Central memory CD8-positive, alpha-beta T cell (primary cell): ENCODE measurements around the gene THSD8.

Experiments used
- ATAC-seq: fragments of 150-1000 bp; cut with Tn5 transposase; replicated peaks from 2 replicates; pipeline ENCODE4 v1.10.0; 2022; ENCODE audit warnings: mild to moderate bottlenecking, moderate FRiP score, moderate number of reproducible peaks; ENCODE audit not compliant: poor library complexity, severe bottlenecking; ENCODE audit errors: extremely low read depth
- DNase-seq, 2 donors: peaks; one replicate each; pipeline ENCODE4 v3.0.0; 2021; ENCODE audit warnings: low spot score in 2 of 2
- H3K27ac Mint-ChIP-seq: one replicate; pipeline ENCODE4 v1.8.0; 2022; ENCODE audit warnings: low read depth, mild to moderate bottlenecking, moderate library complexity, mixed read lengths
- H3K27me3 Mint-ChIP-seq: one replicate; pipeline ENCODE4 v1.8.0; 2022; ENCODE audit warnings: mixed read lengths
- H3K36me3 Mint-ChIP-seq: one replicate; pipeline ENCODE4 v1.8.0; 2022; ENCODE audit warnings: mild to moderate bottlenecking, moderate library complexity, mixed read lengths; ENCODE audit not compliant: insufficient read depth
- H3K4me1 Mint-ChIP-seq: one replicate; pipeline ENCODE4 v1.8.0; 2022; ENCODE audit warnings: mixed read lengths
- H3K4me3 Mint-ChIP-seq: one replicate; pipeline ENCODE4 v1.8.0; 2022; ENCODE audit warnings: mild to moderate bottlenecking, moderate library complexity, mixed read lengths
- H3K9me3 Mint-ChIP-seq: one replicate; pipeline ENCODE4 v1.8.0; 2022; ENCODE audit warnings: mixed read lengths

THSD8 gene

DNA sequence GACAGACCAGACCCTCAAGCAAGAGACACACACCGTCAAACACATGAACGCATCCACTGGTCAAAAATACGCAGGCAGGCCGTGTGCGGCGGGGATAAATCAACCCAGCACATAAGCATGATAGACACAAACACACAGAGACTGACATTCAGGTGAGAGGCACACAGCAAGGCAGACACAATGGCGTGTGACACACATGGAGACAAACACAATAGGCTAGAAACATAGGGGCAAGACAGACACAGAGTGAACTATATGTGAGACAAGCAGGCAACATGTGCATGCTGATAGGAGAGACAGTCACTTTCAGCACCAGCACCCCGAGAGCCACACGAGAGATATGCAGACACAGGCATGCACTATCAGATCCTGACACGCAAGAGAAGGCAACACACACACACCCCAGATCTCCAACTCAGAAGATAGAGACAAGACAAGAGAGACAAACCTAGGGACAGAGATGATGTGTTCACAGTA lies 17.4 kb upstream of the THSD8 start:
- no peak overlapping the region for H3K4me3 Mint-ChIP-seq
- ATAC-seq: peak; percentile 10
- no peak overlapping the region for H3K27ac Mint-ChIP-seq
- peaks cover 15% of the 10 kb centered on the region for H3K4me1 Mint-ChIP-seq
- DNase-seq: no peak
- H3K36me3 Mint-ChIP-seq: peaks cover 14% of the 10 kb centered on the region
- H3K9me3 Mint-ChIP-seq: no peaks in the 10 kb centered on the region
- H3K27me3 Mint-ChIP-seq: no peaks in the 10 kb centered on the region

DNA sequence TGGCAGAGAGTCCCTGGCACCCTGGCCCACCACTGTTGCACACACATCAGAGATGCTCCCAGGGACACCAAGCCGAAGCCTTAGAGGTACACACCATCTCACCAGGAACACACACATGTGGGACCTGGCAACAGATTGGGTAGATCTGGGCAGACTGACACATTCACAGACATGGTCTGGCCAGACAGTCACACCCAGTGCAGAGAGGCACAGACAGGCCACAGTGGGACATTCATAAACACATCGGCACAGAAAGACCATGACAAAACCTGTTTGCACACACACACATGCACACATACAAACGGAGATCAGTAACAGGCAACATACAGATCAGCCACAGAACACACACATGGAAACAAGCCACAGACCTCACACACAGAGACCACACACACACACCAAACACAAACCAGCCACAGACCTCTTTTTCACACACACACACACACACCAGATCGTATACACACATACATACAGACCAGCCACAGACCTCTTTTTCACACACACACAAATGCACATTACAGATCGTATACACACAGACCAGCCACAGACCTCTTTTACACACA lies 16.9 kb upstream of the THSD8 start:
- Mint-ChIP-seq H3K27ac (no peak overlapping the region), H3K9me3 (no peaks in the 10 kb centered on the region), H3K4me3 (no peak overlapping the region), H3K4me1 (peaks cover 15% of the 10 kb centered on the region), H3K27me3 (no peaks in the 10 kb centered on the region), H3K36me3 (peaks cover 14% of the 10 kb centered on the region)
- DNase-seq (peak in 1 of 2 donors; percentile 71), ATAC-seq (peak; percentile 20)

DNA sequence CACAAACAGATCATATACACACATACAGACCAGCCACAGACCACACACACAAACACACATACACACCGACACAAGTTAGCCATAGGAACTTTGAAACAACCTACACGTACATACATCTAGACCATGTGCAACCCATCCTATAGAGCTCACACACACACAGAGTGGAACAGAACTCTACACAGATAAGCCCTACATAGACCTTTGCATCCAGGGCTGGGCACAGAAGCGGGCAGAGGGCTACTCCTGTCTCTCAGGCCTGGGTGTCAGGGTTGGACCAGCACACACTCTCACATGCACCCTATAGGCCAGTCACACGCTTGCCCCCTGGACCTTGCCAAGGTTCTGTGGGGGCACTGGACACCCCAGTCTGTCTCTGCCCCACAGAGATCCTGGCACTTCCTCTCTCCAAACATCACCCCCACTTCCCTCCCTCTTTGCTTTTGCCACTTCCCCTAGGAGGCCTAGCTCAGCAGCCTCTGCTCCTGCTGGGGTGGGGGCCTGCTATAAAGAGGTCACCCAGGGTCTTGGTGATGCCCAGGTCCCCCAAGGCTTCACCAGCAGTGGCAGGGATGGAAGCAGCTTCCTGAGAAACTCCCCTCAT lies 16.3 kb upstream of the THSD8 start:
- no peak for ATAC-seq
- H3K27me3 Mint-ChIP-seq: no peaks in the 10 kb centered on the region
- no peak overlapping the region for H3K27ac Mint-ChIP-seq
- peaks cover 18% of the 10 kb centered on the region for H3K36me3 Mint-ChIP-seq
- no peak for DNase-seq
- no peak overlapping the region for H3K4me3 Mint-ChIP-seq
- H3K4me1 Mint-ChIP-seq: peaks cover 19% of the 10 kb centered on the region
- no peaks in the 10 kb centered on the region for H3K9me3 Mint-ChIP-seq

DNA sequence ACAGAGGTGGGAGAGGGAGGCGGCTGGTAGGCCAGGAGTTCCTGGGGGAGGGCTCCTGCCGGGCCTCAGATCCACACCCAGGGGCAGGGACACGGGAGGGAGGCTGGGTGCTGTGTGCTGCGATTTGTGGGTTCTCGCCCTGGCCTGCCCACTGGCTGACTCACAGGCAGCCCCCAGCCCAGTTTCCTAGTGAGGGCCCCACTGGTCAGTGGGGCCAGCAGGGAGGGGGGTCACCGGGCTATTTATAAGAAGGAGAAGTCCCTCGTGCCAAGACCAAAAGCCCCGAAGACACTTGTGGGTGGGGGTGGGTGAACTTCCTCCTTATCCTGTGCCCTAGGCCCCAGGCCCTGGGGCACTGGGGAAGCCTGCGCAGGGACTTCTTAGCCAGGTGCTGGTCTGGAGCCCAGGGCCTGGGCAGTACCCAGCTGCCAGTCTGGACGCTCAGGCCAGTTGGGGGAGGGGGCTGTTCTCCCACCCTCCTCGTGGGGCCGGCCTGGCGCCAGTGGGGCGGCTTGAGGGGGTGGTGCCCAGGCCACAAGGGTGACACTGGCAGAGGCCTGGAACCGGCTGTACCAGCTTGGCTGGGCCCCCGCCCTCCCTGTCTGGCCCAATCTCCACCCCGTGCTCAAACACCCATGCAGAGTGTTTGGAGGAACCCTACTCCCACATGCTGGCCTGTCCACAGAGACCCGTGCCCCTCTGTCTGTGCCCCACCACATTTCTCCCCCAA lies 15.6 kb upstream of the THSD8 start:
- Mint-ChIP-seq H3K36me3 (peaks cover 24% of the 10 kb centered on the region), H3K9me3 (no peaks in the 10 kb centered on the region), H3K4me3 (no peak overlapping the region), H3K27me3 (no peaks in the 10 kb centered on the region), H3K4me1 (peaks cover 27% of the 10 kb centered on the region), H3K27ac (no peak overlapping the region)
- no peak for ATAC-seq
- DNase-seq: no peak

DNA sequence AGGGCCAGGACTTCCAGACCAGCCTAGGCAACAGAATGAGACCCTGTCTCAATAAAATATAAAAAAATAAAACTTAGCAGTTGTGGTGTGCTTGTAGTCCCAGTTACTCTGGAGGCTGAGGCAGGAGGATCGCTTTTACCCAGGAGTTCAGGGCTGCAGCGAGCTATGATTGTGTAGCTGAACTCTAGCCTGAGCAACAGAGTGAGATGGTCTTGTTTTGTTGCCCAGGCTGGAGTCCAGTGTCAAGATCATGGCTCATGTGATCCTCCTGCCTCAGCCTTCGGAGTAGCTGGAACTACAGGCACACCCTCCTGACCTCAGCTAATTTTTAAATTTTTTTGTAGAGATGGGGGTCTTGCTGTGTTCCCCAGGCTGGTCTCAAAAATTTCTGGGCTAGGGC lies 14.9 kb upstream of the THSD8 start:
- no peak for ATAC-seq
- Mint-ChIP-seq H3K27me3 (no peaks in the 10 kb centered on the region), H3K4me3 (no peak overlapping the region), H3K27ac (no peak overlapping the region), H3K4me1 (peaks cover 24% of the 10 kb centered on the region), H3K9me3 (no peaks in the 10 kb centered on the region), H3K36me3 (peaks cover 27% of the 10 kb centered on the region)
- DNase-seq: no peak

DNA sequence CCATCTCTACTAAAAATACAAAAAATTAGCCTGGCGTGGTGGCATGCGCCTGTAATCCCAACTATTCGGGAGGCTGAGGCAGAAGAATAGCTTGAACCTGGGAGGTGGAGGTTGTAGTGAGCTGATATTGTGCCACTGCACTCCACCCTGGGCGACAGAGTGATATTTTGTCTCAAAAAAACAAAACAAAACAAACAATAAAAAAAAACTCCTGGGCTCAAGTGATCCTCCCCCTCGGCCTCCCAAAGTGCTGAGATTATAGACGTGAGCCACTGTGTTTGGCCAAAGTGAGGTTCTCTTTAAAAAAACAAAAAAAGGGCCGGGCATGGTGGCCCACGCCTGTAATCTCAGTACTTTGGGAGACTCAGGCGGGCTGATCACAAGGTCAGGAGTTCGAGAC lies 14.4 kb upstream of the THSD8 start:
- Mint-ChIP-seq H3K4me1 (peaks cover 20% of the 10 kb centered on the region), H3K9me3 (no peaks in the 10 kb centered on the region), H3K36me3 (peaks cover 28% of the 10 kb centered on the region), H3K27ac (no peak overlapping the region), H3K4me3 (no peak overlapping the region), H3K27me3 (no peaks in the 10 kb centered on the region)
- DNase-seq (no peak), ATAC-seq (no peak)

DNA sequence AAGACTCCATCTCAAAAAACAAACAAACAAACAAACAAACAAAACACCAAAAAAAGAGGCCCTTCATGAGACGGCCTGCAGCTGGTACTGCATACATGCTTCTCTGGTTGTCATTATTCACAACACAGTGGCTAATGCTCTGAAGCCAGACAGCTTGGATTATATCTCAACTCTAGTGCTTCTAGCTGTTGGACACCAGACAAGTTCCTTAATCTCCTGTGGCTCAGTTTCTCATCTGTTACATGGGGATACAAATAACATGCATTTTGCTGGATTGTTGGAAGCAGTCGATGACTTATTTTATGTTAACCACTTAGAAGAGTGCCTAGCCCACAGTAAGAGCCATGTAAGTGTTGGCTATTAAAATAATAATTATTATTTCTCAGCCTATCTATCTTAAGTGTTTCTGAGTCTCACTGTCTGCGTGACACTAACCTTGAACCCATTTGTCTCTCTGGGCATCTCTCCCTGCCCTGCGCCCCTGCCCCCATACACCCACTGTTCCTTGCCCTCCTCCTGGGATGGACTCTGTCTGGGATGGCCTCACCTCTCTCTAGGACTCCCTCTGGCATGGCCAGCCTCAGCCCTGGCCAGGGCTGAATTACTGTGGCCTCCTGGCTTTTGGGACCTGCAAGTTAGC lies 13.7 kb upstream of the THSD8 start:
- peak overlapping the region; percentile 97 for H3K27ac Mint-ChIP-seq
- DNase-seq (no peak), ATAC-seq (no peak)
- peaks cover 20% of the 10 kb centered on the region for H3K4me1 Mint-ChIP-seq
- H3K9me3 Mint-ChIP-seq: no peaks in the 10 kb centered on the region
- H3K27me3 Mint-ChIP-seq: no peaks in the 10 kb centered on the region
- H3K4me3 Mint-ChIP-seq: no peak overlapping the region
- peaks cover 35% of the 10 kb centered on the region for H3K36me3 Mint-ChIP-seq

DNA sequence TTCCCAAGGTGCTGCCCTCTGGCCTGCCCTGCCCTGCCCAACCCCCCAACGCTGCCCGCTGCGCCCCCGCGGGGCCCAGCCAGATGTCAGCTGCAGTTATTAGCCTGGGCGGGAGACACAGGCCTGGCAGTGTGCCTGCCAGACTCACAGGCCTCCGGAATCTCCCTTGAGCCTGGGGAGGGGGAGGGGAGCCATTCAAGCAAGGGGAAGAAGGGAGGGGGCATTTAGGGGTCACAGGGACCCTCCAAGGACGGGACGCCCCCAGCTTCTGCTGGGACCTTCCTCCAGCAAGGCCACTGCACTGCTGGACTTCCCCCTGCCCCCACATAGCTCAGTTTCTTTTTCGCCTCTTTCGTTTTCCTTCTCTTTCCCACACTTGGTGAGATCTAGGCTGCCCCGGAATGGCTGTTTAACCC lies 13.2 kb upstream of the THSD8 start:
- Mint-ChIP-seq H3K27ac (peak overlapping the region; percentile 97), H3K27me3 (no peaks in the 10 kb centered on the region), H3K9me3 (no peaks in the 10 kb centered on the region), H3K4me1 (peaks cover 20% of the 10 kb centered on the region), H3K4me3 (peak overlapping the region; percentile 72), H3K36me3 (peaks cover 39% of the 10 kb centered on the region)
- no peak for ATAC-seq
- DNase-seq: peak in 1 of 2 donors; percentile 41

DNA sequence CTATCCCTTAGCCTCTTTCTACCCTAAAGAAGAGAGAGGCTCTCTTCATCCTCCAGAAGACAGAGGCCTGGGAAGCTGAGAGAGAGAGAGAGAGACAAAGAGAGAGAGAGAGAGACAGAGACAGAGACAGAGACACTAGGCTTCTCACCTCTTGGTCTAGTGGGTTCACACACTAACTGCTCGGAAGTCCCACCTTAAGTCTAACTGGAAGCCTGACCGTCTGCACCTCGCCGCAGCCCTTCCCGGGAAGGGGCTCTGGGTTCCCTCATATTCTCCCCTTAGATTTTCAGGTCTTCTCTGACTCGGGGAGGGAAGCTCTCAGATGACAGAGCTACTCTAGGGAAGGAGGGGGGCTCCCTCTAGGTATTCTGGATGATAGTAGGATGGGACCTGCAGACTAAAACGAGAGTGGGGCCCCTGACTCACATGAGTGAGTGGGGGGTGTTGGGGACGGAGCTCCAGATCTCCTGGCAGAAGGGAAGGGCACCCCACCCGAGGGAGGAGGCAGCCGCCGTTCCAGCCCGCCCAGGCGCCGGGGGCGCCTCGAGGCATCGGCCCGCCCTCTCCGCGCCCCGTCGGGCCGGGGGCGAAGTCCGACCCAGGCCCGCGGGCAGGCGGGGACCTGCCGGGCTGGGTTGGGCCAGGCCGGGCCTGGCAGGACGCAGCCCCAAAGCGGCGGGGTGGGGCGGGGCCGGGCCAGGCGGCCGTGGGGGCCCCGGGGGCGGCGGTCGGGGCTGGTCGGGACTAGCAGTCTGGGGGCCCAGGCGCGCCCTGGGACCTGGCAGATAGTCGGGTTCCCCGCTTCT lies 12.6 kb upstream of the THSD8 start:
- DNase-seq (no peak), ATAC-seq (no peak)
- peaks cover 24% of the 10 kb centered on the region for H3K4me1 Mint-ChIP-seq
- peaks cover 44% of the 10 kb centered on the region for H3K36me3 Mint-ChIP-seq
- peak overlapping the region; percentile 97 for H3K27ac Mint-ChIP-seq
- H3K9me3 Mint-ChIP-seq: no peaks in the 10 kb centered on the region
- peak overlapping the region; percentile 96 for H3K4me3 Mint-ChIP-seq
- H3K27me3 Mint-ChIP-seq: no peaks in the 10 kb centered on the region

DNA sequence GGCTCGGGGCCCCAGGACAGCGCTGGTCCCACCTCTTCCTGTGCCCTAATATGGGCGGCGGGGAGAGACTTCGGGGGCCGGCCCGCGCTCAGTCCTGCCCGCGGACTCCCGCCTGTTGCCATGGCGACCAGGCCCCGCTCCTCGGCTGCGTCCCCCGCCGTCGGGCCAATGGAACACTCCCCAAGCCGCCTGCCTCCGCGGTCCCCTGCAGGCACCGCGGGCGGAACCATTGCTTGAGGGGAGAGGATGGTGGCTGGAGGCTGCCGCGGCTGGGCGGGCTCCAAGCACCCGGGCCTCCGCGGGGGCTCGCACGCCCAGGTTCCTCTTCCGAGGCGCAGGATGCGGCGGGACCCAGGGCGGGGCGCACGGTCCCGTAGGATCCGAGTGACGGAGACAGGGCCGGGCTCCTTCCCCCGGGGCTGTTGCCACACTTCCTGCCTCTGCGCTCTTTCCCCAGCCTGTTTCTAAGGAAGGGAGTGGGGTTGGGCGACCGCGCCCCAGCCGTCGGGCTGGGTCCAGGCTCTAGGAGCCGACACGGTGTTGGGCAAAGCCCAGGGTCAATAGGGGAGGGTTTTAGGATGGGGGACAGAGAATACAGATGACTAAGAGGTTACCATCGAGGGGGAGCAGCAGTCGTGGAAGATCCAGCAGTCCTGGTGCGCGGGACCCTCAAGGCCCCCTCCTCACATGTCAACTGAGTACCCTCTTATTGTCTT lies 11.8 kb upstream of the THSD8 start:
- Mint-ChIP-seq H3K4me1 (peaks cover 28% of the 10 kb centered on the region), H3K4me3 (peak overlapping the region; percentile 96), H3K27ac (peak overlapping the region; percentile 97), H3K9me3 (no peaks in the 10 kb centered on the region), H3K27me3 (no peaks in the 10 kb centered on the region), H3K36me3 (peaks cover 50% of the 10 kb centered on the region)
- ATAC-seq: peak; percentile 30
- peak; percentile 89 to 90 for DNase-seq

DNA sequence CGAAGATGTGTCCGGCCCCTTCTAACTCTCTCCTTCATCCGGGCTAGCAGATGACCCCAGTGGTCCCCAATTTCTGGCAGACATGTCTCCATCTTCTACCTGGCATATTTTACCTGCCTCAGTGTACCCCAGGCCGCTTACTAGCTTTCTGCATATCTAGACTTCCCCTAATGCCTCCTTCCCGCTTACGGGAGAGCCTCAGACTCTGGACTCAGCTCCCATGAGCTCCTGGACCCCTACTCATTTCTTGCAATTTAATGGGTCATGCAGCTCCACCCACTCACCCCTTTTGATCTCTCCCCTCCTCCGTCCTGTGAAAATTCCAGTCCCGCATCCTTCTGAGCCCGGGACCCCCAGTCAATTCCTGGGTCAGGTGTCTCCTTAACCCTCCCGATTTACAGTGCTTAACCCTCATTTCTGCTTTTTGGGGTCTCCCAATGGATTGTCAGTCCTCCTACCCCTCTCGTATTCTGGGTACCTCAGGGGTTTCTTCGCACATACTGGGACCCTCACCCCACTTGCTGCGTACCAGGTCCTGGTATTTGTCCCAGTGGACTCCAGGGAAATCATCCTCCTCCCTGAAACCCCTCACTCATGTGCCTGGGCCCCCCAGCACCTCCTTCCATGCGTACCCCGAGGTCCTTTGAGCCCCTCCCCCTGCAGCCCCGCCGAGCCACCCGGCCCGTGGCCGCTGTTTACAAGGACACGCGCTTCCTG lies 11.1 kb upstream of the THSD8 start:
- Mint-ChIP-seq H3K27me3 (no peaks in the 10 kb centered on the region), H3K4me3 (peak overlapping the region; percentile 96), H3K36me3 (peaks cover 50% of the 10 kb centered on the region), H3K27ac (peak overlapping the region; percentile 97), H3K9me3 (no peaks in the 10 kb centered on the region), H3K4me1 (peaks cover 30% of the 10 kb centered on the region)
- ATAC-seq (no peak), DNase-seq (no peak)
